NCI-H524 treated with DMSO at 0.1 percent for 48 hours (cell line): ENCODE measurements around the gene BANF2.

ENCODE experiments used
- DNase-seq: peaks from one replicate; lab custom pipeline; 2025; lab: John Stamatoyannopoulos, UW

Gene BANF2

DNA sequence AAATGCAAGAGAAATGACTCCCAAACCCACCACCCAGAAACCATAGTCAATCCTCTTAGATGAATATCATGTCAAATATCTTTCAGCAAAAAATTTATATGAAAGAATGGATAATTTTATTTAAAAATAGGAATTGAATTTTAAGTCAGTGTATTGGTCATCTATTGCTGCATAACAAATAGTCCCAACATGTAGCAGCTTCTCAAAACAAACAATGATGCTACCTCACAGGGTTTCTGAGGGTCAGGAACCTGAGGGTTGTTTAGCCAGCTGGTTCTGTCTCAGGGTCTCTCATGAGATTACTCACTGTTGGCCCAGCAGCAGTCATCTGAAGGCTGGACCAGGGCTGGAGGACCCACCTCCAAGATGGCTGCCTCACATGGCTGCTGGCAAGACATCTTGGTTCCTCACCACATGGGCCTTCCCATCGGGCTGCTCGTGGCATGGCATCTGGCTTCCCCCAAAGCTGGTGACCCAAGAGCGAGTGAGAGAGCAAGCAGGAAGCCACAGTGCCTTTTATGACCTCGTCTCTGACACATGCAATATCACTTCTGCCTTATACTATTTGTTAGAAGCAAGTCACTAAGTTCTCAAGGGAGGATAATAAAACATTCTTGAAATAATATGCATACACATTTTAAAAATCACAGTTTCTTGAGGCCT is 36.3 kb downstream of the BANF2 start:
- DNase-seq = no peak

DNA sequence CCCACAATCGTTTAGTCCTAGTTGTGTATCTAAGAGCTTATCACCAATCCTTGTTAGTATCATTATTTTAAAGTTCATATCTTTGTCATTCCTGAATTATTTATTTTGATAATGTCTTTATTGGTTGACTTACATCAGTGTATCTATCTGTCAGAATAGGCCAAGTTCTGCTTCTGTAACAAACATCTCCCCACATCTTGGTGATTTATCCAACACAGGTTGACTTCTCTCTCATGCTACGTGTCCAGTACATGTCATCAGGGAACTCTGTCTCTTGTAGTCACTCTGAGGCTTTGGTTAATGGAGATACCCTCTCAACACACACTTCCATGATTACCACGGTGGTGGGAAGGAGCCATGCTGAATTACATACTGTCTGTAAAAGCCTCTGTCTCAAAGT is 38.4 kb downstream of the BANF2 start:
- no peak for DNase-seq

- DNase-seq = no peak
These were observed 41.5 kb downstream of the BANF2 start for GRCh38 chr20:17741220-17741619.

- no peak for DNase-seq
These were observed 43.0 kb downstream of the BANF2 start for GRCh38 chr20:17742731-17743130.

DNA sequence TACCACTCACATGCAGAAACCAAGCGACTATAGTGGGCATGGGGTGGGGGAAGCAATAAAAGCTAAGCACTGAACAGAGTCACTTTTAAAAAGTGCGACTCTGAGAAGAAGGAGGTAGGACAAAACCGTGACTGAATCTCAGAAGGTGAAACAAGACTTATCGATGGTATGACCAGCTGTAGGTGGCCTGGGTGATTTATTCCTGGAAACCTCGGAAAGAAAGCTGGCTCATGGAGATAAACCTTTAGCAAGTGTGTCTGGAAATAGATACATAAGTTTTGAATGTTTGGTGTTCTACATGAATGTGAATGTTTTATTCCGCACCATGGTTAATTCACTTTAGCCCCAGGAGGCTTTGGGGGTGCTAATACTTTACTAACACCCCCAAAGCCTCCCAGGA is 43.9 kb downstream of the BANF2 start:
- DNase-seq = no peak

DNA sequence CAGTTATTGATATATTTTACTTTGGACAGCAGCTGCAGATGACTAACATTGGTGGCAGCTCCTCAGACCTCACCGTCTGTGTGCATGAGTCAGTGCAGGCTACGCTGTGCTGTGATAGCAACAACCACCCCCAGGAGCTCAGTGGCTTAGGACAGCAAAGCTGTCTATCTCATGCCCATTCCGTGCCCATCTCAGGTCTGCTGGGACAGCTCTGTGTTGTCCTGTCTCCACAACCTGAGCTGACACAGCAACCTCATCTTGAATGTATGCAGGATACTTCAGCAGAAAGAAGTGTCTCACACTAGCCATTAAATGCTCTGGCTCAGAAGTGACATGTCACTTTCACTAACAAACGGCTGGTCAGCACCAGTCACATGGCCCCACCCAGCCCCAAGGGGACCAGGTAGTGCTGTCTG is 47.7 kb downstream of the BANF2 start:
- no peak for DNase-seq

GRCh38 chr20:17748279-17748678 is 48.5 kb downstream of the BANF2 start:
- DNase-seq = no peak

DNA sequence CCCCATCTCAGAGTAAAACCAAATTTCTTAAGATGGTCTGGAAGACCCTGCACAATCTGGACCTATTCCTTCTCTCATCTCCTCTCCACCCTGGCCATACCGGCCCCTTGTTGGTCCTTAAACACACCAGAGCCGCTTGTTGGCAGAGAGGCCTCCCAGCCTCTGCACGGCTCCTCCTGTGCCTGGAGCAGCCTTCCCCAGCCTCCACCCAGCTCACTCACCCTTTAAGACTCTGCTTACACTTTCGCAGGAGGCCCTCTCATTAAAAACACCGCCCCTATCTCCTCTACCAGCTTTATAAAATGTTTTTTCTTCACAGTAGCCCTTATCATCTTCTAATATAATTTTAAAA is 49.8 kb downstream of the BANF2 start:
- no peak for DNase-seq

- no peak for DNase-seq
These were observed 50.4 kb downstream of the BANF2 start for GRCh38 chr20:17749978-17750721.

GRCh38 chr20:17750722-17751045 is 50.9 kb downstream of the BANF2 start:
- no peak for DNase-seq

- no peak for DNase-seq
These were observed 51.9 kb downstream of the BANF2 start for GRCh38 chr20:17751640-17752039.

- no peak for DNase-seq
These were observed 52.7 kb downstream of the BANF2 start for GRCh38 chr20:17752459-17752858.

DNA sequence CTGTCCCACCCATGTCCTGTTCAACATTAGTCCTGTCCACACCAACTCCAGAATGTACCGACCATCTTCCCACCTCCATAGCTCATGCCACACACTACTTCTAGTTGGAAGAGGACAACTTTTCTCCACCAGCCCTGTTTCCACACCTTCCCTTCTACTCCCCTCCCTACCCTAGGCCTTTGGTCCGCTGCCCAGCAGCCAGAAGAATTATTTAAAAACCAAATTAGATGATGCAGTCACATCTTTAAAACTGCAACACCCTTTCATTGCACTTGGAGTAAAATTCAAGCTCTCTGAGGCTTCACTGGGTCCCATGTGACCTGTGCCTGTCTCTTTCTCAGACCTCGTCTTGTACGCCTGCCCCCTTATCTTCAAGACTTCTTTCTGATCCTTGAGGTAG is 53.8 kb downstream of the BANF2 start:
- no peak for DNase-seq

DNA sequence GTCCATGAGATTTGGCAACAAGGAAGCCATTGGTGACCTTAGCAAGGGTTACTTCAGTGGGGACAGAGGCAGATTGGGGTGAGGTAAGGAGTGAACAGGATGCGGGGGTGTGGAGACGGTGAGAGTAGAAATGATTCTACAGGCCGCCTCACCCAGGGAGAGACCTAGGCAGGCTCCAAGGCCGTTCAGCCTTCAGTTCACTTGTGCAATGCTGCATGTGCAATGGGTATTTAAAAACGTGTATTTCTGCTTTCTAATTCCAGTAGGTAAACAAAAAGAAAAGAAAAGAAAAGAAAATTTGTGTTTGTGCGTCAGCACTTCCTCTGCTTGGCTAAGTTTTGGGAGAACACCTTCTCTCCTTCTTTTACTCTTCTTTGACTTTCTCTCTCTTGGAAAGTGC is 56.8 kb downstream of the BANF2 start:
- no peak for DNase-seq

- DNase-seq = no peak
These were observed 57.7 kb downstream of the BANF2 start for GRCh38 chr20:17757496-17757895.

DNA sequence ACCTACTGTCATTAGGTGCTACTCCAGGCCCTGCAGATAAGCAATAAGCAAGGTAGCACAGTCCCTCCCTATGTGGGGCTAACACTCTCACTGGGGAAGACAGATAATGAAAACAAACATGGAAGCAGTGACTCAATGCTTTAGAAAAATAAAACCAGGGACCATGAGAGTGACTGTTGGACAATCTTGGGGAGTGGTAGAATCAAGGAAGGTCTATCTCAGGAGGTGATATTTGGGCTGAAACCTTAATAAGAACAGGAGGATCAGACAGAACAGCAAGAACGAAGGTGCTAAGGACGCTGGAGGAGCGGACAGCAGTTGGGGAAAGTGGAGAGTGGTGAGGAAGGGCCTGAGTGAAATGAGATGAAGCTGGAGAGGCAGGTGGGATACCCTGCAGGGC is 58.2 kb downstream of the BANF2 start:
- no peak for DNase-seq

GRCh38 chr20:17758512-17758911 is 58.7 kb downstream of the BANF2 start:
- DNase-seq = no peak

GRCh38 chr20:17759449-17759848 is 59.7 kb downstream of the BANF2 start:
- DNase-seq = no peak

DNA sequence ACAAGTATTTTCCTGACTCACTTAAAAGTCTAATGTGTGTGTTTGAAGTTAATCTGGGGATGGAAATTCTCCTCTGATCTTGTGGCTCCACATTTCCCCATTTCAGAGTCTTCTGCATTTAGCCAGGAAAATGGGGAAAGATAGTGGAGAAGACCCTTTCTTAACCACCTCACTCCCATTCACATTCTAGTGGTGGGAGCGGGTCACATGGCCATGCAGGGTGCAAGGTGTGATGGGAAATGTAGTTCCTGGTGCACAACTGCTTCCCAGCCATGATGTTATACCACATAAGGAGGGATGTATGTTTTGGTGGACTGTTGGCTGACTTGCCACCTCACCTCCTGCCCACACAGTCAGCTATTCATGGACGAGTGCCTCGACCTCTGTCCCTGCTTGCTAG is 61.8 kb downstream of the BANF2 start:
- no peak for DNase-seq

DNA sequence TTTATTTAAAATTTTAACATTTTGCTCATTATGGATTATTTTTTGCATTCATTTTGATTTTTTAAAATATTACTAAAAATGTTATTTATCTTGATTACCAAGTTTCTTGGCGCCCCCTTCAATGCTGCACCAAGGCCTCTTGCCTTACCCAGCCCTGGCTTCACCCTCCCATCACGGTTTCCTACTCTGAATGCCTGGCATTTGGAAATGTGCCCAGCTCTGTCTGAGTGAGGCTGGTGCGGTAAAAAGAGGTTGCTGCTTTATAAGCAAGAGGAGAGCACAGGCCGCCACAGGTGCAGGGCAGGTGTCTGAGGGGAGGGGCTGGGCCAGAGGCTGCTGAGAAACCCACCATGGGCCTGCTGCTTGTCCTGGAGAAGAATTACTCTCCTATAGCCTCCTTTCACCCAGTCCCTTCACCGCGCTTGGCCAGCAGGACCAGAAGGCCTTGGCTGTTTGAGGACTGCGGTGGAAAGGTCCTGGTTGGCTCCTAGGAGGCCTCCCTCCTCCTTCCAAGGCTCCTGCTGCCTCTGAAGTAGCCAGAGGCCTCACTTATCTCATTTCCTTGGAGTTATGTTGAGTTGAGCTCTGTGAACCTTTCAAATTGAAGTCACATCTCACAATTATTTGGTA is 62.6 kb downstream of the BANF2 start:
- DNase-seq = no peak

GRCh38 chr20:17762873-17763557 is 63.2 kb downstream of the BANF2 start:
- DNase-seq = no peak

DNA sequence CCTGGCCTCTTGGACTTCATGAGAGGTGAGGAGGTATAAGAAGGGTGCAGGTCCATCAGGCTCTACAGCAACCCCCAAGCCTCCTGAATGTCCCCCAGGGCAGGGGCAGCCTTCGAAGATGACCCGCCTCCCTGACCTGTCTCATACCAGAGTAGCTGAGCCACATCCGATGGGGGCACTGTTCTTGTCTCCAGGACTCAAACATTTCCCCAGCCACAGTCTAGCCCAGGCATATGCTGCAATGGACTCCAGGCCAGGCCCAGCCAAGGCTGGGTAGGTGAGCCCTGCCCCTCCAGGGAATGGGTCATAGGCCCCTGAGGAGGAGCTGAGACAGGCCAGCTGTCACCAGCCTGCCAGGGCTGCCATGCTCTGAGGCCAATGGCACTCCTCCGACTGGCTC is 65.3 kb downstream of the BANF2 start:
- DNase-seq = no peak

- no peak for DNase-seq
These were observed 65.8 kb downstream of the BANF2 start for GRCh38 chr20:17765584-17765983.
